GM12874 (cell line): ENCODE data around the gene SKIL.

Experiments
- CTCF ChIP-seq: IDR thresholded peaks from 2 replicates; pipeline ENCODE4 v1.5.1; 2011; ENCODE audit warnings: low read depth, mild to moderate bottlenecking, control low read depth, low read length, moderate library complexity; ENCODE audit not compliant: insufficient read depth

Gene SKIL

GRCh38 chr3:170437176-170437575 lies 79.7 kb downstream of the SKIL start:
- no peak for TF ChIP-seq CTCF

- no peak for TF ChIP-seq CTCF
Observed at GRCh38 chr3:170437696-170438407, 80.3 kb downstream of the SKIL start.

GRCh38 chr3:170438836-170439235 lies 81.3 kb downstream of the SKIL start:
- TF ChIP-seq CTCF = no peak

- no peak for TF ChIP-seq CTCF
Observed at GRCh38 chr3:170440344-170440743, 82.8 kb downstream of the SKIL start.

GRCh38 chr3:170441412-170441811 lies 83.9 kb downstream of the SKIL start:
- no peak for TF ChIP-seq CTCF

GRCh38 chr3:170442947-170443346 lies 85.4 kb downstream of the SKIL start:
- TF ChIP-seq CTCF = no peak

GRCh38 chr3:170443457-170443856 lies 85.9 kb downstream of the SKIL start:
- no peak for TF ChIP-seq CTCF
